HG03060 (cell line): ENCODE data around the gene COL9A1.

Experiments
- ATAC-seq: cut with Tn5 transposase; IDR thresholded peaks from one replicate; pipeline ENCODE4 v1.9.1; 2021; ENCODE audit warnings: low read depth, moderate number of reproducible peaks; ENCODE audit not compliant: unreplicated experiment

Gene COL9A1

GRCh38 chr6:70292193-70292592, 10.7 kb downstream of the COL9A1 start:
- ATAC-seq = no peak

DNA sequence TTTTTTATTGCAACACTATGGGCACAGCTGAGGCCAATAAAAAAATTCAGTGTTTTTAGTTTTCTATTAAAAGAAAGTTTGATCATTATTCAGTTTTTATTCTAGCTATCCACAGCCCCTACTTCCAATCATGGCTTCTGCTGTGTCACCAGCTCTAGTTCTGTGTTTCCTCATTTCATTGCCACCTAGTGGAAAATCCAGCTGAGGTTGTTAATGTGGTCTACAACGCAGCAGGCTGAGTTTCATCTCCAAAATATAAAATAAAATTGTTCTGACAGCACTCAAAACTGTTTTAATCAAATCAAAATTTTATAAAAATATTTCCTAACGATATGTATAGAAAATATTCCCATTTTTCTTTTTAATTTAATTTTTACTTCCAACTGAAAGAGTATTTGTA, 13.6 kb downstream of the COL9A1 start:
- no peak for ATAC-seq

DNA sequence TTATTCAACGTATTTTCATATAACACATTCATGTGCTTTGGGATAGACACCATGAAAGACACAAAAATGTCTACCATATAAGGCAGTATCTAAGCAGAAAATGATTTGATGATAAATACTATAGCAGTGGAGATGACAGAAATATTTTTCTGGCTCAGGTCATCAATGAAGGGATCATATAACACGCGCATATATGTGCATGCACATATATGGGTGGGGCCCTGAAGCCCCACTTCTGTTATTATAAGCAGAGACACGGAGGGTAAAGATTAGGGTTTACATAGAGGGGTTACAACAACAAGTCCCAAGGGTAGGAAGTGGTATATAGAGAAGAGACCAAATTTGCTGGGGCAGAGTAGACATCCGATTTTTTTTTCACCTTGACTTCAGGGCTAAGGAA, 16.0 kb downstream of the COL9A1 start:
- no peak for ATAC-seq

DNA sequence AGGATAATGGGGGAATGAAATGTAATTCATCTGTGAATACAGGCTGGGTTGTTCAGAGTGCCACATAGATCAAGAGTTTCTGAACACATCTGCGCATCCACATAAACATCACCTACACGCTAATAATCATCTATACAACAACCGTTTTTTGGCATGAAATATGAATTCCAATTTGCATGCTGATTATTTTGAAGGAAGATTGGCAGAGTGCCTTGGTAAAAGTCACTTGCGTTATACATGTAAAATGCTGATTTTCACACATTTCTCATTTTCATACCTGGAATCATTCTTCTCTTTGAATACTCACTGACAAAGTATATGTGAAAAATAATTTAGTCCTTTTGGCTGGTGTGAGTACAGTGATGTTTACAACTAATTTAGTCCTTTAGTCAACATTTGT, 17.7 kb downstream of the COL9A1 start:
- ATAC-seq = no peak

DNA sequence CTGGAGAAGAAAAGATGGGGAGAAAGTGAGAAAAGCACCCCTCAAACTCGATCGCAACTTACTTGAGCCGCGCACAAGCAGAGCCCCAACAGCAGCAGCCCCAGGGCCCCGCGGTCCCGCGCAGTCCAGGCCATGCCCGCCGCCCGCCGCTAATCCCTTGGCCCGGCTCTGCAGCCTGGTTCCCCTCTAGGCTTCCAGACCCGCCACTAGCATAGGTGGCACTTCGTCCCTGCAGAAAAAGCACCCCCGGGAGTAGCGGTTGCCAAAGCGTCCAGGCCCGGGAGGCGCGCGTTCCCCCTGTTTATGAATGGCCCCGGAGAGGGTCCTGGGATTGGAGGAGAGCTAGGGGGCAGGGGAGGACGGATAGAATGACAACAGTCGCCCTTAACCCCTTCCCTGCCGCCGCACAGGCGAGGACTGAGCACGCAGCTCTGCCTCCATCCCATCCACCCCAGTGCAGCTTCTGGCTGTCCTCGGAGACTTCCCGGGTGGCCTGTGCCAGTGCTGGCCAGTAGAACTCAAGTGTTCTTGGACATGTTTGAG, 19.9 kb downstream of the COL9A1 start:
- no peak for ATAC-seq

DNA sequence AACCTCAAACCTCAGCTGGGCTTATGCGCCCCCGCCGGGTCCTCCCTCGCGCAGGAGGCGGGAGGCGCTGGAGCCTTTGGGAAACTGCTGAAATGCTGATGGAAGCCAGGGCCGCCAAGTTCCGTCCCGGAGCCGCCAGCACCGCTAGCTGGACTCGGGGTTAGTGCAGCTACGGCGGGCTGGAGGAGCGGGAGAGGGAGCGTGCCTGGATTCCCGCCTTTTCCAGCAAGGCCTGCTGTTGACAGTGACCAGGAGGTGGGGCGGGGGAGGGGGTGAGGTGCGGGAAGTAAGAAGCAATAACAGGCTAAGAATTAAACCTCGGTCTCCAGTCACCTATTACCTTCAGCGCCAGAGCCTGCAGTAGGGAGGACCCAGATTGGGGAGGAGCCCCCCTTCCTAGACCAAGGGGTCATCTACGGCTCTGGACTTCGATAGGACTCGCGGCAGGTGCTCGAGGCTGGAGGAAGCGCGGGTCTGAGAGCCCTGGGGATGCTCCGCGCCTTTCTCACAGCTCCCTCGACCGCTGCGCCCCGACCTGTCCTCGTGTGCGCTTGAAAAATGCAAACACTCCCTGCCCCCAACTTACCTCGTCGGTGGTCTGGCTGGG, 20.5 kb downstream of the COL9A1 start:
- no peak for ATAC-seq

GRCh38 chr6:70281923-70282311, 21.0 kb downstream of the COL9A1 start:
- no peak for ATAC-seq

DNA sequence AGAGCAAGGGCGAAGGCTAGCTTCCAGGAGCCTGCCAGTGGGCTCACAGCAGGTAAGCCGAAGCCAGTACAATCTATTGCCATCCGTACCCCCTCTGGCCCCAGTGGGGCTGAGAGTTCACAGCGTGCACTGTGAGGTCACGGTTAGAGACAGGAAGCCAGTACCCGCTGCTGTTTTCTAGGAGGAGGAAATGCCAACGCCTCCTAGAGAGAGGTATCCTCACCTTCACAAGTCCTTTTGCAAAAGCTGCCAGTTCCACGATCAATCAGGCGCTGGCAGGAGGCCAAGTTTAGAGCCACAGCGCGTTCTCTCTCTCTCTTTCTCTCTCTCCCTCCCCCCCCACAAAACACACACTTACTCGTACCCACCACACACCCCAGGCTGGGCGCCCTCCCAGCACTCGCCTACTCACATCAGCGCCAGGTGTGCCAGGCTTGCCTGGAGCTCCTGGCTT, 22.5 kb downstream of the COL9A1 start:
- ATAC-seq = no peak

GRCh38 chr6:70277470-70277869, 25.4 kb downstream of the COL9A1 start:
- ATAC-seq = no peak

- ATAC-seq = no peak
These were observed 28.5 kb downstream of the COL9A1 start for GRCh38 chr6:70274338-70274737.

DNA sequence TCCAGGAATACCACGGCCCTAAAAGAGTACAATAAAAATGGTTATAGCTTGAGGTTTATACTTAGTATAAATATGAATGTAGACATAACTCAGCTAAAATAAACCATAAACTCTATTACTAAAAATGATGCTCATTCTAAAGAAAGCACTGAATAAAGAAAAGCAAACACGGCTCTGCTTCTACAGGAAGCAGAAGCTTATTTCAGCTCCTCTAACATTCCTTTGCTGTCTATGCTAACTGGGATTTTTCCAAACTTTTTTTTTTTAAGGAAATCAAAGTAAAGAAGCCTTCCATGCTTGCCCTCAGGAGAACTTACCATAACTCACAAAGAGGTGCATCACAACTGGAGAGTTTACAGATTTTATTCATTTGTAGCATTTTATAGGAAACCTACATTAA, 30.8 kb downstream of the COL9A1 start:
- no peak for ATAC-seq

DNA sequence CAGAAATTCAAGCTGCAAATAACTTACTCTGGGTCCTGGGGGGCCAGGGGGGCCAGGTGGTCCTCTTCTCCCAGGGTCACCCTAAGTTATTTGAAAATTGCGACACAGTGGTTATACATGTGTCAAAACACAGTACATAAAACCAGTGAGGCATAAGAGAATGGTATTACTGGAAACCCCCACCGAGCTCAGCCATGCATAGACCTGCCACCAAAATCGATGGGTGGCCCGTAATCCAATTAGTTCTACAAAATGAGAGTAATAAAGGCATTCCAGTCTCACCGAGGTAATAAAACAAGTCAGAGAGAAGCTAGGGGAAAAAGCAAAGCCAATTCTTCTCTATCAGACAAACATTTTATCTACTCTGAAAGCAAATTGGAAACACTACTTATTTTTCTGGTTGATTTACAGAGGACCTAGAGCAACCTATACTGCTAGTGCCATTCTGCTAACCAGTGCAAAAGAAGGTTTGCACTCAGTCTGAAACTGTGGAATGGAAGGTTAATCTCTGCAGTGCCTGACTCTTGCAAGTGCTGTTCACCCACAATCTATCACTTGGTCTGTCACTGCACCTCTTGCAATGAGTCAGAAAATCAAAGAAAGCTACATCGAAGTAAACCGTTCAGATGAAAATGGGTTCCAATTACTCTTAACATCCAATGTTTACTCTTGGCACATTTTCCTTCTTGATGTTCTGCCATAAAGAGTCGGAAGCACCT, 32.4 kb downstream of the COL9A1 start:
- no peak for ATAC-seq

GRCh38 chr6:70266142-70266541, 36.7 kb downstream of the COL9A1 start:
- ATAC-seq = no peak

DNA sequence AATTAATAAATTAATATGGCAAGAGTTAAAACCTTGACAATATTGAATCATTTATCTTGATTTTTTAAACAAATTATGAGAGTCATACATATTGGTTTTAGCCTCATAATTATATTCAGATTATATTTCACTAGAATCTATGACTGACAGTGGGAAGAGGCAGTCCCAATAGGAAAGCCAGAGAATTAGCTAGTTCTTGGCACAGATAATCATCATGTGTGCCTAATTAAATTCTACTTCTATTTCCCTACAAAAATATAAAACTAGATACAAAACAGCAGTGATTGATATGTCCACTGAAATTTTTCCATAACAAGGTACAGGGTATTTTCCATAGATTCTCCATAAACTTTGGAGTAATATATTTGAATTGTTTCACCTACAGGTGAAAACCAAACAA, 38.6 kb downstream of the COL9A1 start:
- ATAC-seq = no peak

- ATAC-seq = no peak
These were observed 44.4 kb downstream of the COL9A1 start for GRCh38 chr6:70258483-70258882.

- ATAC-seq = no peak
These were observed 45.1 kb downstream of the COL9A1 start for GRCh38 chr6:70257768-70258273.

DNA sequence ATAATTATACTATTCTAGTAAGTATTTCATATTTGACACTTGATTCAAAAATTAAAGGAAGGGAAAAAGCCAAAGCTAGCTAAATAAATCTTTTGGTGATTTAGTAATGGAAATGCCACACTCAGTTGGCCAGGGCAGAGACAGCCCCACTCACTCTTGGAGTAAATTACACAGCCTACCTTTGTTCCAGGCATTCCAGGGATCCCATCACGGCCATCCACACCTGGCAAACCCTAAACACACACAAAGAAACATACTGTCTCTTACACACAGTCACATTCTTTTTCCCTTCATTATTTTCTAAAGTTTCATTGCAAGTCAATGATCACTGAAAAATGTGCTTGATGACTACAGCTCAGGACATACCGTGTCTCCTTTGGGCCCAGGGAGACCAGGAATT, 48.1 kb downstream of the COL9A1 start:
- no peak for ATAC-seq

- no peak for ATAC-seq
These were observed 49.0 kb downstream of the COL9A1 start for GRCh38 chr6:70253923-70254322.

GRCh38 chr6:70252604-70253003, 50.3 kb downstream of the COL9A1 start:
- no peak for ATAC-seq

GRCh38 chr6:70246118-70246517, 56.8 kb downstream of the COL9A1 start:
- ATAC-seq = no peak

- no peak for ATAC-seq
These were observed 60.9 kb downstream of the COL9A1 start for GRCh38 chr6:70241991-70242420.

GRCh38 chr6:70241031-70241430, 61.9 kb downstream of the COL9A1 start:
- no peak for ATAC-seq
